DND-41 (cell line): Measurements from ENCODE around the gene LY6G6F.

Source experiments
- CTCF ChIP-seq: IDR thresholded peaks from 2 replicates; pipeline ENCODE4 v1.5.1; 2012; ENCODE audit warnings: borderline replicate concordance, low read length, moderate library complexity, mild to moderate bottlenecking; ENCODE audit not compliant: poor library complexity, severe bottlenecking; ENCODE audit errors: extremely low read depth
- EZH2 ChIP-seq: IDR thresholded peaks from 3 replicates; pipeline ENCODE4 v1.6.1; 2012; ENCODE audit warnings: borderline replicate concordance, low read depth, mild to moderate bottlenecking, moderate library complexity, low read length, inconsistent platforms; ENCODE audit not compliant: severe bottlenecking

GRCh38 chr6:31676904-31677303, 29.8 kb upstream of the LY6G6F start:
- TF ChIP-seq EZH2 (no peak), CTCF (no peak)
